ENCODE results near the gene SRSF9.

GRCh38 chr12:120453060-120453750, 16.3 kb downstream of the SRSF9 start:
- TF ChIP-seq CHD2 (IDR thresholded peaks at IDR 0.05; ENCODE audit: low read depth, low read length) (no peak), NR2F6 (IDR thresholded peaks at IDR 0.05) (no peak), NR2F6 (CRISPR knock-in tag; IDR thresholded peaks at IDR 0.05) (no peak), NFRKB (IDR thresholded peaks at IDR 0.05) (no peak), TARDBP (CRISPR knock-in tag; IDR thresholded peaks at IDR 0.05) (no peak), TCF12 (IDR thresholded peaks at IDR 0.05) (no peak), TCF12 (CRISPR knock-in tag; IDR thresholded peaks at IDR 0.05) (no peak), ATF1 (CRISPR knock-in tag; IDR thresholded peaks at IDR 0.05) (no peak)
- TF ChIP-seq, protein P1, sequence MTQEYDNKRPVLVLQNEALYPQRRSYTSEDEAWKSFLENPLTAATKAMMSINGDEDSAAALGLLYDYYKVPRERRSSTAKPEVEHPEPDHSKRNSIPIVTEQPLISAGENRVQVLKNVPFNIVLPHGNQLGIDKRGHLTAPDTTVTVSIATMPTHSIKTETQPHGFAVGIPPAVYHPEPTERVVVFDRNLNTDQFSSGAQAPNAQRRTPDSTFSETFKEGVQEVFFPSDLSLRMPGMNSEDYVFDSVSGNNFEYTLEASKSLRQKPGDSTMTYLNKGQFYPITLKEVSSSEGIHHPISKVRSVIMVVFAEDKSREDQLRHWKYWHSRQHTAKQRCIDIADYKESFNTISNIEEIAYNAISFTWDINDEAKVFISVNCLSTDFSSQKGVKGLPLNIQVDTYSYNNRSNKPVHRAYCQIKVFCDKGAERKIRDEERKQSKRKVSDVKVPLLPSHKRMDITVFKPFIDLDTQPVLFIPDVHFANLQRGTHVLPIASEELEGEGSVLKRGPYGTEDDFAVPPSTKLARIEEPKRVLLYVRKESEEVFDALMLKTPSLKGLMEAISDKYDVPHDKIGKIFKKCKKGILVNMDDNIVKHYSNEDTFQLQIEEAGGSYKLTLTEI (CRISPR knock-in tag; conservative IDR thresholded peaks at IDR 0.05): no peak
- TF ChIP-seq, protein P2, sequence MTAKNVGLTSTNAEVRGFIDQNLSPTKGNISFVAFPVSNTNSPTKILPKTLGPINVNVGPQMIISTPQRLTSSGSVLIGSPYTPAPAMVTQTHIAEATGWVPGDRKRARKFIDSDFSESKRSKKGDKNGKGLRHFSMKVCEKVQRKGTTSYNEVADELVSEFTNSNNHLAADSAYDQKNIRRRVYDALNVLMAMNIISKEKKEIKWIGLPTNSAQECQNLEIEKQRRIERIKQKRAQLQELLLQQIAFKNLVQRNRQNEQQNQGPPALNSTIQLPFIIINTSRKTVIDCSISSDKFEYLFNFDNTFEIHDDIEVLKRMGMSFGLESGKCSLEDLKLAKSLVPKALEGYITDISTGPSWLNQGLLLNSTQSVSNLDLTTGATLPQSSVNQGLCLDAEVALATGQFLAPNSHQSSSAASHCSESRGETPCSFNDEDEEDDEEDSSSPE (CRISPR knock-in tag; IDR thresholded peaks at IDR 0.05): no peak
- TF ChIP-seq, protein P3, sequence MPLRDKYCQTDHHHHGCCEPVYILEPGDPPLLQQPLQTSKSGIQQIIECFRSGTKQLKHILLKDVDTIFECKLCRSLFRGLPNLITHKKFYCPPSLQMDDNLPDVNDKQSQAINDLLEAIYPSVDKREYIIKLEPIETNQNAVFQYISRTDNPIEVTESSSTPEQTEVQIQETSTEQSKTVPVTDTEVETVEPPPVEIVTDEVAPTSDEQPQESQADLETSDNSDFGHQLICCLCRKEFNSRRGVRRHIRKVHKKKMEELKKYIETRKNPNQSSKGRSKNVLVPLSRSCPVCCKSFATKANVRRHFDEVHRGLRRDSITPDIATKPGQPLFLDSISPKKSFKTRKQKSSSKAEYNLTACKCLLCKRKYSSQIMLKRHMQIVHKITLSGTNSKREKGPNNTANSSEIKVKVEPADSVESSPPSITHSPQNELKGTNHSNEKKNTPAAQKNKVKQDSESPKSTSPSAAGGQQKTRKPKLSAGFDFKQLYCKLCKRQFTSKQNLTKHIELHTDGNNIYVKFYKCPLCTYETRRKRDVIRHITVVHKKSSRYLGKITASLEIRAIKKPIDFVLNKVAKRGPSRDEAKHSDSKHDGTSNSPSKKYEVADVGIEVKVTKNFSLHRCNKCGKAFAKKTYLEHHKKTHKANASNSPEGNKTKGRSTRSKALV (CRISPR knock-in tag; IDR thresholded peaks at IDR 0.05): no peak

All from HepG2 (cell line).